GM21367 (cell line): ENCODE data around the gene OR10H4.
"Not testable (repeated sequence)": the region's sequence is repeated elsewhere in the genome, so short reads cannot be mapped to it uniquely, and the experiment has no call there.

ENCODE experiments used
- ATAC-seq: cut with Tn5 transposase; IDR thresholded peaks from one replicate; pipeline ENCODE4 v1.9.1; 2021; ENCODE audit not compliant: unreplicated experiment

Gene OR10H4

DNA sequence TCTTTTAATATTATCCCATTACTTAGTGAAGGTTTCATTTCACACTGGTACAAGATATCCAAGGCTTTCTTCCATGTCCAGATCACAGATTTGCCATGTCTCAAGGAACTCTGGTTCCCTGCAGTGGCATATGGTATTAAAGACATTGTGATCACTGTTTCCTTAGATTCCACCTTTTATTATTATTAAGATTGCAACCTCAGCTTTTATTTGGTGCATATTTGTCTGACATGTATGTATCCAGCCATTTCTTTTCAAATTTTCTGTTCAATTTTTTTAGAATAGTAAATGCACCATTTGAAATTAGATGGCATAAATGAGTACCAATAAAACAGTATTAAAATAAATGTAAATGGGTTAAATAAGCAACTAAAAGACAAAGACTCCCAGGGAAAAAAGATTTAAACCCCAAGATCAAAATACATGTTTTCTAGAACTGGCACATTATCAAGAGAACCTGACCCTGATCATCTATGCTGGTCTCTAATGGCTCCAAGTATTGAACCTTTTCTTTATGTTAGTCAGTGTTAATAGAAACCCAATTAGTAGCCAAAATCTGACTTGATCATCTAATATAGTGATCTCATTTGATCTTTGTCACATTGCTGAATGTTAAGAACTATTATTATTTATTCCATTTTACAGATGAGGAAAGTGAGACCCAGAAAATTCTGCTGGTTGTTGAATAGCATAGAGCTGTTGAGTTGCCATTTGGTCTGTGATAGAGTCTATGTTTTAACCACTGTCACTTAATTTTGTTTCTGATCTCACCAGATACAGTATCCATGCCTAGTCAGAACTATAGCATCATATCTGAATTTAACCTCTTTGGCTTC, at the start of gene OR10H4:
Gene OR10H4, plus strand, starts transcription at position 786 of the 836 bp plus-strand sequence. Its CDS starts 0 bp downstream, at position 786.
- no peak for ATAC-seq

DNA sequence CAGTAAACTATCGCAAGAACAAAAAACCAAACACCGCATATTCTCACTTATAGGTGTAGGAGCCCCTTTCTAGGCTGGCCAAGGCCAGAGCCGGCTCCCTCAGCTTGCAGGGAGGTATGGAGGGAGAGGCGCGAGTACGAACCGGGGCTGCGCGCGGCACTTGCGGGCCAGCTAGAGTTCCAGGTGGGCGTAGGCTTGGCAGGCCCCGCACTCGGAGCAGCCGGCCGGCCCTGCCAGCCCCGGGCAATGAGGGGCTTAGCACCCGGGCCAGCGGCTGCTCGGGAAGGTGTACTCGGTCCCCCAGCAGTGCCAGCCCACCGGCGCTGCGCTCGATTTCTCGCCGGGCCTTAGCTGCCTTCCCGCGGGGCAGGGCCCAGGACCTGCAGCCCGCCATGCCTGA, 49.2 kb upstream of the OR10H4 start:
- ATAC-seq = not testable (repeated sequence)

- ATAC-seq = not testable (repeated sequence)
Measured at GRCh38 chr19:15900032-15900431, 48.8 kb upstream of the OR10H4 start.

GRCh38 chr19:15900504-15900903, 48.3 kb upstream of the OR10H4 start:
- ATAC-seq = no peak

DNA sequence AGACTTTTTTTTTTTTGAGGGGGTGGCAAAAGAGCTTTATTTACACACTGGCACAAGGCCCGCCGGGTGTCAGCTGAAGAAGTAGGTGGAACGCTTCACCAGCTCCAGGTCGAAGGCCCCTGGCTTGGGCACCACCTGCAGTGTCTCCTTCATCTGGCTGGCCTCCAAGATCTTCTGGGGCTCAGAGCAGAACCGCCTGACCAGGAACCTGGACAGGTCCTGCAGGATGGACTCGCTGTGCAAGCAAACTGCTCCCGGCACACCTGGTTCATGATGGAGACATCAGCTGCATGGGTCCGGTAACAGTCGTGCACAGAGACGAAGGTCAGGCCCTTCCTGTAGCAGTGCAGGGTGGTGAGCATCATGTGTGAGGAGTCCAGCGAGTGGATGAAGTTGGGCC, 46.6 kb upstream of the OR10H4 start:
- ATAC-seq = no peak

- not testable (repeated sequence) for ATAC-seq
Measured at GRCh38 chr19:15902898-15903297, 45.9 kb upstream of the OR10H4 start.

DNA sequence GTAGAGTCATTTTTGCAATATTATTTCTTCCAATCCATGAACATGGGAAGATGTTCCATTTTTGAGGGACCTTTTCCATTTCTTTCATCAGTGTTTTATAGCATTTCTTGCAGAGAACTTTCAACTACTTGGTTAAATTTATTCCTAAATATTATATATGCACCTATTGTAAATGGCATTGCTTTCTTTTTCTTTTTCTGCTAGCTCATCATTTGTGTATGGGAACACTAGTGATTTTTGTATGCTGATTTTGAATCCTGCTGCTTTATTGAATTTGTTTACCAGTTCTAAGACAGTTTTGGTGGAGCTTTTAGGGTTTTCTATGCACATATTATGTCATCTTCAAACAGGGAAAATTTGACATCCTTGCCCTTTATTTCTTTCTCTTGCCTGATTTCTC, 43.8 kb upstream of the OR10H4 start:
- ATAC-seq = no peak

GRCh38 chr19:15911599-15912235, 37.1 kb upstream of the OR10H4 start:
- no peak for ATAC-seq

GRCh38 chr19:15913384-15913783, 35.4 kb upstream of the OR10H4 start:
- ATAC-seq = no peak

- ATAC-seq = no peak
Measured at GRCh38 chr19:15913830-15914229, 35.0 kb upstream of the OR10H4 start.

DNA sequence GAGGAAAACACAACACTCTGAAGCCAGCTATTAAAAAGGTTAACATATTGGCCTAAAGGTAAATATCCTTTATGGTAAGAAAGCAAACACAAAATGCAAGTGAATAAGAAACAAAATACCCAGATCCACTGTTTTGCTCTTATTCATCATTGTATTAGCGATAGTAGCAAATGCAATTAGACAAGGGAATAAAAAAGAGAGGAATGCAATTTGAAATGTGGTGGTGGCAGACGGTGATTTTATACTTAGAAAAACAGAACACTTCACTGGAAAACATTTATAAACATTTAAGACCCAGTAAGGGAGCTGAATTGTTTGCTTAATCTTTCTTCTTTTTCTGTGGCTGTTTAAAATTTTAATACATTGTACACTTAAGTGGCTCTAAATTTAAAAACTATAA, 33.7 kb upstream of the OR10H4 start:
- ATAC-seq = no peak

- ATAC-seq = no peak
Measured at GRCh38 chr19:15919243-15919642, 29.6 kb upstream of the OR10H4 start.

DNA sequence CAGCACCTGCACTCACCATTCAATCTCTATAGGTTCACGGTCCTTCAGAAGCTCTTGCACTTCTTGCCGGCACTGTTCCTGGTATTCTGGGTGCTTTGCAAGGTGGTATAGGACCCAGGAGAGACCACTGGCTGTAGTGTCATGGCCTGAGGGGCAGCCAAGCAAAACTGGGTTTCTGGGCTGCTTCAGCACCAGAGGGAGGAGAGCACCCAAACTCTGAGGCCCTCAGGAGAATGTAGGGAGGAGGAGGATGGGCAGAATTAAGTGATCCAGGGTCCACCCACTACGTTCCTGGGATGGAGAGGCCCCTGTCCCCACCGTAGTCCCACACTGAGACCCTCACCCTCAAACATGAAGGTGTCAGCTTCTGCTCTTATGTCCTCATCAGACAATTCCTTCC, 26.8 kb upstream of the OR10H4 start:
- ATAC-seq = no peak

DNA sequence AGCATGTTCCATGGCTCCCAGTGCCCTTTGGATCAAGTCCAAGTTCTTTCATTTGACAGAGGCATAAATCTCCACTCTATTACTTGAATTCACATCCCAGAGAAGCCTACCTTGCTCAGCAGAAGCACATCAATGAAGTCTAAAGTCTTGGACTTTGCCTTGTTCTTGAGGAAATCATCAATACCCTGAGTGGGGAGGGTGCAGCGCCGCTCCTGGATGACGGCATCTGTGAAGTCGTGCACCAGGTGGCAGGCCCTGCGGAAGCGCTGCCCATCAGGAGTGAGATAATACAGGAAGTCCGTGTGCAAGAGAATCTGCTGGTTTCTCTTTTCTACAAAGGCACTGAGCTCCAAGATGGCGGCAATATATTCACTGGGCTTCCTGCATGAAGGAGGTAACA, 25.1 kb upstream of the OR10H4 start:
- ATAC-seq = no peak

DNA sequence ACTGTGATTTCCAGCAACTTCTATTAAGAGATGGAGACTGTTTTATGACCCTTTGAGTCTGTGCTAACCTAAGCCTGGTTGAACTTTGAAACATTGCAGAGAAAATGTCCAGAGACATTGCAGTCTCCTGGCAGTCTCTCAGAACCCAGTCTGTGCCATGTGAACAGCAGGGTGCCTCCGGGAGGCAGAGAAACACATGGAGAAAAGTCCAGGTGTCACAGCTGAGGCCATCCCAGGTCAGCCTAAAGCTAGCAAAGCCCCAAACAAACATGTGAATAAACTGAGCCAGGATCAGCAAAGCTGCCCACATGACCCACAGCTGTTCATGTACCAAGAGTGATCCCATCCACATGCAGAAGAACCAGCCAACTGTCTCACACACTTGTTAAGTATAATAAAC, 22.3 kb upstream of the OR10H4 start:
- ATAC-seq = no peak

DNA sequence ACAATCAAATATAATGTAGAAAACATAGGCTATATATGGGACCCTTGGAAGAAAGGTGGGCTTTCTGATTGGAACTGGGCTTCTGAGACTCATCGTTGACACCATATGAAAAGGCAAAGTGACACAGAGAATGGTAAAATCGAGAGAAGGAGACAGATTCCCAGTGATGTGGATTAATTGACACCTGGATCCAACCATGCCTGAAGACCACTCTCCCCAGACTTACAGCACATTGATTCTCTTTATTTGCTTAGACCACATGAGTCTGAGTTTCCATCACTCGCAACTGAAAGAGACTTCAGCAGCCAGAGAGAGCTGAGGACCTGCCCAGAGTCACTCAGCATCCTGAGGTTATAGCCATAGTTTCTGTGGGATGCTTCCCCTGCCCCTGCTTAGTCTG, 20.5 kb upstream of the OR10H4 start:
- ATAC-seq = no peak

- not testable (repeated sequence) for ATAC-seq
Measured at GRCh38 chr19:15933761-15934331, 15.0 kb upstream of the OR10H4 start.

DNA sequence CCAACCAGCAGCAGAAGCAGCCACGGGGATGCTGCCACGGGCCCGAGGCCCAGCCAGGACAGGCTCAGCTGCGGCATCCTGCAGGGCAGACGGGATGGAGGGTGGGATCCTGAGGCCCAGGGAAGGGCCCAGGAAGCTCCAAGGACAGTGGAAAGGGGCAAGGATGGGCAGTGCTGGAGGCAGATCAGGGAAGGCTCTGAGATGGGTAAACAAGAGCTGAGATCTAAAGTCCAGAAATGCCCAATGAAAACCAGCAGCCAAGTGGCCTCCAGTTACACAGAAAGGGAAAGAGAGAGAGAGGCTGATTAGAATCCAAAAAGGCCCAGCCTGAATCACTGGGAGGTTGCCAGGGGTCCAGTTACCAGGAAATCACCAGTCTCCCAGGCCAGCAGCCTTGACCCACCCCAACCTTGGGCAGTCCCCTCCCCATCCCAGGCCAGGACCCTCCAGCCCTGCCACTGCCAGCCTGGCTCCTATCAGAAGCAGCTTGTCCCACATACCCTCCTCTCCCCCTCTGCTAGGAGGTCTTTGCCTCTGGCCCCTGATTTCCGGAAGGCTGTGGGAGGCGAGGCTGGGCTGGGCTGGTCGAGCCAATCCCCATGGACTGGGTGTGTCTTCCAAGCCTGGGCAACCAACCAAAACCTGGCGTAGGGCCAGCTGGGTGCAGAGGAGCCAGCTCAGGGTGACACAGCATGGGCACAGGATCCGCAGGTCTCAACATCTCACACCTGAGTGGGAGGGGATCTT, 14.3 kb upstream of the OR10H4 start, which contains the start of gene CYP4F11:
Gene CYP4F11, minus strand, starts transcription at position 198 of the 747 bp plus-strand sequence. Its CDS starts 121 bp downstream, at position 77.
- ATAC-seq = no peak

DNA sequence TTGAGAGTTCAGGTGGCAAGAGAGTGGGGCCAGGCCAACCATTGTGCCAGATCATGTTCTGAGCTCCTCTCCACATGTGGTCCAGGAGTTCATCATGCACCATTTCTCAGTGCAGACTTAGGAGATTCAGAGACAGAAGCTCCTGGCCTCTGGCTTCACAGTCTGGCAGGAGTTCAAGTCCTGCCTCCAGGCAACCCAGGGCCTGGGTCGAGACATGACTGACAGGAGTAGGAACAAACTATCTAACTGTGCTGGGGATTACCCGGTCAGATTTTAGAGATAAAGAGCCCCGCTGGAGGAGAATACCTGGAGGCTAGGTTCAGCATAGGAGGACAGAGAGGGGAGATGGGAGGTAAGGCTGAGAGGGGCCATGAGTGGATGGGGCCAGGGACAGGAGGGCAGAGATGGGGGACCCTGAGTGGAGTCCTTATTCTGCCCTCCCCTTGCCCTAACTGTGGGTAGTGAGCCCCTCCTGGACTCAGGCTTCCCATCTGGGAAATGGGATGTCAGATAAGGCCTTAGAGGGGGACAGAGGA, 13.6 kb upstream of the OR10H4 start:
- no peak for ATAC-seq

DNA sequence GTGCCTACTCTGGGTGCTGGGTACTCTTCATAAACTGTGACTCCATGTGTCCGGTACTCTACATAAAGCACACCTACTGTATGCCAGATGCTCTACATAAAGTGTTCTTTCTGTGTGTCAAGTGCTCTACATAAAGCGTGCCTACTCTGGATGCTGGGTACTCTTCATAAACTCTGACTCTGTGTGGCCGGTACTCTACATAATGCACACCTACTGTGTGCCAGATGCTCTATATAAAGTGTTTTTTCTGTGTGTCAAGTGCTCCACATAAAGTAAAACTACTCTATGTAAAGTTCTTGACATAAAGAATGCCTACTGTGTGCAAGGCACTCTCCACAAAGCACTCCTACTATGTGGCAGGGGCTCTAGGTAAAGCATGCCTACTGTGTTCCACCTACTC, 12.6 kb upstream of the OR10H4 start:
- no peak for ATAC-seq

GRCh38 chr19:15936950-15937349, 11.9 kb upstream of the OR10H4 start:
- no peak for ATAC-seq
